Endothelial cell of umbilical vein (primary cell): ENCODE results near the gene UBA6. TPM values are rescaled to one million over a fixed set of nuclear protein-coding genes. Genes with fewer than 3 reads are reported as not detected.

Experiments
- BruUV-seq: library from RNA; stranded (reverse); fragments of 400-500 nt; replicated peaks from 2 replicates; lab custom pipeline; 2021; lab: Mats Ljungman, UMichigan
- CTCF ChIA-PET: fragments of 300-600, 350-600 bp; sonication (Branson Sonifier 250); formaldehyde crosslinking; loops from one replicate; lab custom pipeline; 2021; ENCODE audit warnings: antibody characterized with exemption, inconsistent platforms; lab: Charles Lee
- POLR2A ChIA-PET: fragments of 300-600, 350-600 bp; sonication (Branson Sonifier 250); formaldehyde crosslinking; loops from one replicate; lab custom pipeline; 2021; ENCODE audit warnings: antibody characterized with exemption, inconsistent platforms; lab: Charles Lee
- DNase-seq: peaks from one replicate; pipeline ENCODE4 v3.0.0-alpha.2; 2011; ENCODE audit warnings: low read depth, low spot score
- FAIRE-seq: peaks from 2 replicates; lab custom pipeline; 2011; peaks lifted over from hg19 to GRCh38; lab: Jason Lieb, UNC
- H2AFZ ChIP-seq: 2 replicates; pipeline ENCODE4 v1.6.0; 2012; ENCODE audit warnings: low read depth, low read length, control low read depth, inconsistent platforms
- H3K27ac ChIP-seq: 2 replicates; pipeline ENCODE4 v1.5.1; 2011; ENCODE audit warnings: low read depth, mild to moderate bottlenecking, control low read depth, low read length, moderate library complexity; ENCODE audit not compliant: insufficient read depth
- H3K27me3 ChIP-seq, 2 experiments: 2 replicates each; pipeline versions ENCODE4 v1.6.0 to v1.6.1; 2011; ENCODE audit warnings: low read length in 2 of 2, mixed read lengths in 1 of 2; ENCODE audit not compliant: control insufficient read depth in 2 of 2, insufficient read depth in 2 of 2
- H3K36me3 ChIP-seq, 2 experiments: 2 replicates in 1 of 2; 3 replicates in 1 of 2; pipeline ENCODE4 v1.5.1; 2011; ENCODE audit warnings: low read length in 2 of 2, mild to moderate bottlenecking in 1 of 2, moderate library complexity in 1 of 2; ENCODE audit not compliant: control insufficient read depth in 2 of 2, insufficient read depth in 2 of 2; ENCODE audit errors: extremely low read depth in 1 of 2
- H3K4me1 ChIP-seq: 3 replicates; pipeline ENCODE4 v1.5.1; 2011; ENCODE audit warnings: mild to moderate bottlenecking, low read length; ENCODE audit not compliant: control insufficient read depth, insufficient read depth; ENCODE audit errors: extremely low read depth
- H3K4me2 ChIP-seq: 2 replicates; pipeline ENCODE4 v1.6.1; 2011; ENCODE audit warnings: low read length, control low read depth, mixed read lengths; ENCODE audit not compliant: insufficient read depth
- H3K4me3 ChIP-seq, 3 experiments: fragments of 200-600 bp in 1 of 3; sonication (generic), shearing (Covaris generic) in 1 of 3; replicated peaks in 1 of 3; 2 replicates each; pipeline ENCODE4 v1.5.1; 2011 to 2016; ENCODE audit warnings: control low read depth in 3 of 3, low read length in 3 of 3, mild to moderate bottlenecking in 2 of 3, inconsistent platforms in 1 of 3, low read depth in 1 of 3, moderate library complexity in 1 of 3; ENCODE audit not compliant: insufficient read depth in 1 of 3
- H3K79me2 ChIP-seq: 2 replicates; pipeline ENCODE4 v1.6.0; 2012; ENCODE audit warnings: low read length, inconsistent platforms; ENCODE audit not compliant: control insufficient read depth, insufficient read depth
- H3K9ac ChIP-seq: replicated peaks from 2 replicates; pipeline ENCODE3; 2011; ENCODE audit warnings: low read length, control low read depth; ENCODE audit not compliant: insufficient read depth; ENCODE audit errors: extremely low read depth
- H3K9me1 ChIP-seq: replicated peaks from 3 replicates; pipeline ENCODE4 v1.6.0; 2011; ENCODE audit warnings: mild to moderate bottlenecking, low read length; ENCODE audit not compliant: control insufficient read depth, insufficient read depth; ENCODE audit errors: extremely low read depth
- H3K9me3 ChIP-seq: replicated peaks from 2 replicates; pipeline ENCODE4 v1.5.1; 2012; ENCODE audit warnings: low read length, inconsistent platforms; ENCODE audit not compliant: control insufficient read depth, insufficient read depth
- H4K20me1 ChIP-seq: replicated peaks from 2 replicates; pipeline ENCODE3; 2011; ENCODE audit warnings: mild to moderate bottlenecking, low read length; ENCODE audit not compliant: control insufficient read depth, insufficient read depth; ENCODE audit errors: extremely low read depth
- GATA2 ChIP-seq: IDR thresholded peaks from 2 replicates; pipeline ENCODE4 v1.7.0; 2011; ENCODE audit warnings: low read depth, mild to moderate bottlenecking, moderate library complexity, mixed read lengths, low read length; ENCODE audit not compliant: insufficient read length, insufficient read depth
- POLR2AphosphoS5 ChIP-seq: IDR thresholded peaks from 2 replicates; pipeline ENCODE4 v1.6.1; 2012; ENCODE audit warnings: low read depth, mild to moderate bottlenecking, control low read depth, low read length, moderate library complexity; ENCODE audit not compliant: insufficient read depth
- dilution Hi-C: fragments of 300-500 bp; cut with MboI; formaldehyde crosslinking; loops from one replicate; pipeline ENCODE4 v1.15.0; 2019; ENCODE audit warnings: low sequenced_read_pairs; ENCODE audit not compliant: extremely low pct_ligation_motif_present
- intact Hi-C: fragments of 100-400 bp; cut with micrococcal nuclease; formaldehyde crosslinking; loops from one replicate; pipeline ENCODE4 v1.10.0; 2022
- polyA plus RNA-seq, 4 experiments: library from polyadenylated mRNA; depleted of rRNA in 3 of 4; stranded (reverse) in 3 of 4; unstranded in 1 of 4; fragments of >200 nt; gene quantifications; 2 replicates each; pipeline versions ENCODE4 v1.2.1 to v1.2.3, GENCODE V29; 2011 to 2012; ENCODE audit warnings: missing spikeins in 1 of 4
- total RNA-seq: library from RNA; stranded (reverse); gene quantifications from 2 replicates; pipeline ENCODE4 v1.2.3, GENCODE V29; 2021

The UBA6 gene
- total and polyA plus RNA-seq, 2 donors (not counting 3 experiments of a cell fraction or from before 2014, with no cell fraction given), result 30.9 to 96.4 TPM

DNA sequence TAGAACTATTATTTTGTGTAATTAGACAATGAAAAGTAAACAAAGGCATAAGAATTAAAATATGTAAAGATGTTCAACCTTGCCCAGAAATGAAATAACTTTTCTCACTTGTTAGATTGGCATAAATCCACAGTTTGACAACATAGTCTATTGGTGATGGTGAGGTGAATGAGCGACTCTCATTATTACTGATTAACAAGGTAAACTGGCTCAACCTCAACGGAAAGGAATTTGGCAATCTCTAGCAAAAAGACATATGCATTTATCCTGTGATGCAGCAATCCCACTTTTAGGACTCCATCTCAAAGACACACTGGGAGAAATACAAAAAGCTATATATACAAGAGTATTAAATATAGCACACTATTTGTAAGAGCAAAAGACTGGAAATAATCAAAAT is 22.3 kb downstream of the UBA6 start:
- no peak for FAIRE-seq

GRCh38 chr4:67674098-67674497 is 26.9 kb downstream of the UBA6 start:
- no TSS peak for BruUV-seq
- Histone ChIP-seq H3K4me1 (no peaks in the 10 kb centered on the region), H3K9ac (no peak overlapping the region), H3K9me1 (no peaks in the 10 kb centered on the region), H3K36me3 (peaks cover 14 to 30% of the 10 kb centered on the region in 2 experiments), H3K9me3 (no peaks in the 10 kb centered on the region), H4K20me1 (no peaks in the 10 kb centered on the region), H3K27me3 (no peaks in the 10 kb centered on the region), H2AFZ (no peak overlapping the region), H3K27ac (no peak overlapping the region), H3K79me2 (no peaks in the 10 kb centered on the region), H3K4me3 (no peak overlapping the region), H3K4me2 (no peak overlapping the region)
- TF ChIP-seq GATA2, result no peak
- POLR2A ChIA-PET, result no interaction called here
- CTCF ChIA-PET, result interaction anchor here (1.0 to 1.6 kb wide), 3 partner anchors 9 to 73 kb away, joined by 3 to 5 read pairs (median 4); partner anchors contain the start of gene UBA6
- intact Hi-C loops (no loop called here), dilution Hi-C loops (no loop called here)
- FAIRE-seq (no peak), DNase-seq (no peak)

More for the DNA sequence above, 22.3 kb downstream of the UBA6 start:
- H3K9ac ChIP-seq, result no peak overlapping the region
- H3K4me1 ChIP-seq, result no peaks in the 10 kb centered on the region
- ChIA-PET CTCF (no interaction called here), POLR2A (no interaction called here)
- no peak overlapping the region for H3K4me3 ChIP-seq
- no peak overlapping the region for H3K4me2 ChIP-seq
- no peaks in the 10 kb centered on the region for H3K9me1 ChIP-seq
- H3K36me3 ChIP-seq, result peaks cover 10 to 24% of the 10 kb centered on the region in 2 experiments
- H3K27me3 ChIP-seq, result no peaks in the 10 kb centered on the region
- no peaks in the 10 kb centered on the region for H3K9me3 ChIP-seq
- no peaks in the 10 kb centered on the region for H3K79me2 ChIP-seq
- intact Hi-C loops, result no loop called here
- no peak for DNase-seq
- H4K20me1 ChIP-seq, result peaks cover 3% of the 10 kb centered on the region
- H2AFZ ChIP-seq, result no peak overlapping the region
- no peak overlapping the region for H3K27ac ChIP-seq
- BruUV-seq, result no TSS peak
- dilution Hi-C loops, result no loop called here
- no peak for TF ChIP-seq POLR2AphosphoS5
- TF ChIP-seq GATA2, result no peak
